Measurements from ENCODE around the gene RASA3.

The RASA3 gene

GRCh38 chr13:113958373-113958772, 174.1 kb downstream of the RASA3 start:
- no peak for DNase-seq

- no peak for DNase-seq
These were observed 175.9 kb downstream of the RASA3 start for GRCh38 chr13:113956571-113956970.

- DNase-seq: no peak
These were observed 176.7 kb downstream of the RASA3 start for GRCh38 chr13:113955691-113956090.

- no peak for DNase-seq
These were observed 177.2 kb downstream of the RASA3 start for GRCh38 chr13:113955235-113955634.

GRCh38 chr13:113954046-113954835, 178.2 kb downstream of the RASA3 start:
- no peak for DNase-seq

- DNase-seq: no peak
These were observed 178.9 kb downstream of the RASA3 start for GRCh38 chr13:113953561-113953960.

GRCh38 chr13:113952983-113953520, 179.4 kb downstream of the RASA3 start:
- DNase-seq: no peak

GRCh38 chr13:113952151-113952982, 180.1 kb downstream of the RASA3 start:
- no peak for DNase-seq

- DNase-seq: no peak
These were observed 181.0 kb downstream of the RASA3 start for GRCh38 chr13:113951246-113951999.

- DNase-seq: no peak
These were observed 181.8 kb downstream of the RASA3 start for GRCh38 chr13:113950451-113951245.

GRCh38 chr13:113949546-113949945, 182.9 kb downstream of the RASA3 start:
- DNase-seq: no peak

- DNase-seq: no peak
These were observed 184.2 kb downstream of the RASA3 start for GRCh38 chr13:113948034-113948742.

- peak; percentile 16 for DNase-seq
These were observed 185.0 kb downstream of the RASA3 start for GRCh38 chr13:113947311-113948033.

- DNase-seq: no peak
These were observed 185.8 kb downstream of the RASA3 start for GRCh38 chr13:113946409-113947181.

- DNase-seq: no peak
These were observed 186.5 kb downstream of the RASA3 start for GRCh38 chr13:113945857-113946408.

GRCh38 chr13:113943821-113944565, 188.4 kb downstream of the RASA3 start:
- DNase-seq: no peak

GRCh38 chr13:113942591-113943103, 189.8 kb downstream of the RASA3 start:
- DNase-seq: no peak

GRCh38 chr13:113941571-113942191, 190.7 kb downstream of the RASA3 start:
- no peak for DNase-seq
